H9 (cell line): Measurements from ENCODE around the gene PLSCR4. TPM values are rescaled to one million over a fixed set of nuclear protein-coding genes. Genes with fewer than 3 reads are reported as not detected.

Experiments
- DNase-seq: peaks from one replicate; pipeline ENCODE4 v3.0.0-alpha.2; 2017
- H2AFZ ChIP-seq: one replicate; pipeline ENCODE4 v1.6.1; 2013; ENCODE audit warnings: mild to moderate bottlenecking, low read length, control low read depth, moderate library complexity
- H2AK5ac ChIP-seq: 2 replicates; pipeline ENCODE4 v1.6.1; 2013; ENCODE audit warnings: low read length, control low read depth, mixed read lengths; ENCODE audit not compliant: insufficient read length
- H2BK120ac ChIP-seq: one replicate; pipeline ENCODE4 v1.6.1; 2013; ENCODE audit warnings: low read depth, mild to moderate bottlenecking, low read length, control low read depth, inconsistent platforms; ENCODE audit not compliant: poor library complexity, severe bottlenecking
- H2BK12ac ChIP-seq: 2 replicates; pipeline ENCODE4 v1.6.1; 2013; ENCODE audit warnings: low read length, control low read depth, mixed read lengths, low read depth; ENCODE audit not compliant: insufficient read length
- H2BK15ac ChIP-seq: 2 replicates; pipeline ENCODE4 v1.6.1; 2013; ENCODE audit warnings: low read depth, low read length, control low read depth
- H2BK20ac ChIP-seq: one replicate; pipeline ENCODE4 v1.6.1; 2013; ENCODE audit warnings: low read depth, mild to moderate bottlenecking, low read length, control low read depth, inconsistent platforms; ENCODE audit not compliant: poor library complexity, severe bottlenecking
- H2BK5ac ChIP-seq: 2 replicates; pipeline ENCODE4 v1.6.1; 2013; ENCODE audit warnings: low read length, control low read depth, mixed read lengths; ENCODE audit not compliant: insufficient read length
- H3K14ac ChIP-seq: 2 replicates; pipeline ENCODE4 v1.6.1; 2013; ENCODE audit warnings: low read length, control low read depth; ENCODE audit not compliant: insufficient read depth
- H3K18ac ChIP-seq: 2 replicates; pipeline ENCODE4 v1.6.1; 2013; ENCODE audit warnings: low read depth, mild to moderate bottlenecking, mixed read lengths, low read length, control low read depth; ENCODE audit not compliant: insufficient read length
- H3K23ac ChIP-seq: 2 replicates; pipeline ENCODE4 v1.6.1; 2013; ENCODE audit warnings: low read length, control low read depth, mixed read lengths, low read depth; ENCODE audit not compliant: insufficient read length
- H3K23me2 ChIP-seq: 2 replicates; pipeline ENCODE4 v1.6.1; 2013; ENCODE audit warnings: low read depth, mild to moderate bottlenecking, mixed read lengths, low read length, control low read depth; ENCODE audit not compliant: insufficient read length, poor library complexity, severe bottlenecking
- H3K27ac ChIP-seq: 2 replicates; pipeline ENCODE4 v1.5.1; 2013; ENCODE audit warnings: low read length, control low read depth, mixed read lengths, low read depth; ENCODE audit not compliant: insufficient read length
- H3K27me3 ChIP-seq: 2 replicates; pipeline ENCODE4 v1.6.1; 2013; ENCODE audit warnings: low read length, control low read depth, inconsistent platforms; ENCODE audit not compliant: insufficient read depth
- H3K4ac ChIP-seq: 2 replicates; pipeline ENCODE4 v1.6.1; 2013; ENCODE audit warnings: low read depth, mild to moderate bottlenecking, control low read depth, inconsistent platforms, low read length, moderate library complexity
- H3K4me1 ChIP-seq: 2 replicates; pipeline ENCODE4 v1.6.1; 2013; ENCODE audit warnings: low read length, control low read depth, inconsistent platforms; ENCODE audit not compliant: insufficient read depth
- H3K4me2 ChIP-seq: 2 replicates; pipeline ENCODE4 v1.6.1; 2013; ENCODE audit warnings: low read length, control low read depth, mixed read lengths; ENCODE audit not compliant: insufficient read length, insufficient read depth
- H3K56ac ChIP-seq: 2 replicates; pipeline ENCODE4 v1.6.1; 2013; ENCODE audit warnings: low read depth, mild to moderate bottlenecking, mixed read lengths, low read length, control low read depth; ENCODE audit not compliant: insufficient read length
- H3K79me1 ChIP-seq: 2 replicates; pipeline ENCODE4 v1.6.1; 2013; ENCODE audit warnings: low read depth, mild to moderate bottlenecking, moderate library complexity, low read length, control low read depth, inconsistent platforms; ENCODE audit not compliant: insufficient read depth, poor library complexity, severe bottlenecking
- H3K79me2 ChIP-seq: 2 replicates; pipeline ENCODE4 v1.6.1; 2013; ENCODE audit warnings: low read length, control low read depth, inconsistent platforms; ENCODE audit not compliant: insufficient read depth
- H3K9ac ChIP-seq: 2 replicates; pipeline ENCODE4 v1.6.1; 2013; ENCODE audit warnings: low read length, control low read depth, mixed read lengths; ENCODE audit not compliant: insufficient read length; ENCODE audit errors: extremely low read depth
- H3K9me3 ChIP-seq: one replicate; pipeline ENCODE4 v1.6.1; 2013; ENCODE audit warnings: low read depth, low read length, inconsistent platforms; ENCODE audit not compliant: control insufficient read depth
- H3T11ph ChIP-seq: one replicate; pipeline ENCODE4 v1.6.1; 2013; ENCODE audit warnings: mild to moderate bottlenecking, low read length, control low read depth, inconsistent platforms
- H4K20me1 ChIP-seq: one replicate; pipeline ENCODE4 v1.6.1; 2013; ENCODE audit not compliant: control insufficient read depth, insufficient read length, insufficient read depth
- H4K5ac ChIP-seq: 2 replicates; pipeline ENCODE4 v1.6.1; 2013; ENCODE audit warnings: low read depth, mild to moderate bottlenecking, mixed read lengths, low read length, control low read depth; ENCODE audit not compliant: insufficient read length
- H4K8ac ChIP-seq: replicated peaks from 2 replicates; pipeline ENCODE4 v1.6.1; 2013; ENCODE audit warnings: low read length, control low read depth, mixed read lengths, low read depth; ENCODE audit not compliant: insufficient read length
- H4K91ac ChIP-seq: 2 replicates; pipeline ENCODE4 v1.6.1; 2013; ENCODE audit warnings: low read depth, mild to moderate bottlenecking, moderate library complexity, mixed read lengths, low read length, control low read depth; ENCODE audit not compliant: insufficient read length
- H3K27ac Mint-ChIP-seq, 3 experiments: 2 replicates in 2 of 3; 3 replicates in 1 of 3; pipeline ENCODE4 v1.8.0; 2020 to 2021; ENCODE audit warnings: mixed read lengths in 3 of 3, mild to moderate bottlenecking in 1 of 3, moderate library complexity in 1 of 3
- H3K27me3 Mint-ChIP-seq: 2 replicates; pipeline ENCODE4 v1.8.0; 2021; ENCODE audit warnings: low read depth, mild to moderate bottlenecking, moderate library complexity, mixed read lengths
- H3K36me3 Mint-ChIP-seq, 3 experiments: 2 replicates in 2 of 3; 3 replicates in 1 of 3; pipeline ENCODE4 v1.8.0; 2020 to 2021; ENCODE audit warnings: low read depth in 3 of 3, mixed read lengths in 3 of 3; ENCODE audit not compliant: insufficient read depth in 1 of 3
- H3K4me1 Mint-ChIP-seq, 2 experiments: 2 replicates each; pipeline ENCODE4 v1.8.0; 2020; ENCODE audit warnings: mixed read lengths in 2 of 2
- H3K4me3 Mint-ChIP-seq, 2 experiments: 2 replicates in 1 of 2; 3 replicates in 1 of 2; pipeline ENCODE4 v1.8.0; 2020 to 2021; ENCODE audit warnings: mild to moderate bottlenecking in 2 of 2, mixed read lengths in 2 of 2, moderate library complexity in 1 of 2
- H3K9me3 Mint-ChIP-seq, 2 experiments: 2 replicates in 1 of 2; 3 replicates in 1 of 2; pipeline ENCODE4 v1.8.0; 2020; ENCODE audit warnings: mild to moderate bottlenecking in 2 of 2, mixed read lengths in 2 of 2, moderate library complexity in 1 of 2
- CTCF ChIP-seq: fragments of 200-600 bp; sonication (generic); conservative IDR thresholded peaks from 3 replicates; pipeline ENCODE4 v1.8.0; 2021; ENCODE audit warnings: antibody characterized with exemption, mild to moderate bottlenecking
- WGBS: extraction: QIAGEN DNeasy Blood & Tissue Kit; methylation state at CpG from one replicate; pipeline ENCODE4 v1.1.7; 2013; ENCODE audit warnings: missing lambda C conversion rate, low lambda C conversion rate, mixed read lengths; ENCODE audit not compliant: insufficient read length; ENCODE audit errors: extremely low coverage; 5-methylcytosine and 5-hydroxymethylcytosine counted together
- total RNA-seq: library from RNA; stranded (reverse); gene quantifications from 2 replicates; pipeline ENCODE4 v1.2.1, GENCODE V29; 2021

Gene PLSCR4
- total RNA-seq, 1 experiment from 2014 or later = 1.2 TPM

- no peaks in the 10 kb centered on the region for H3K9me3 Mint-ChIP-seq
- H3K9ac ChIP-seq = no peak overlapping the region
- H3K36me3 Mint-ChIP-seq = no peaks in the 10 kb centered on the region; a peak in 1 of 7 replicates
- no peaks in the 10 kb centered on the region for H3K79me1 ChIP-seq
- no peak overlapping the region for H3K56ac ChIP-seq
- no peak overlapping the region for H3K4me2 ChIP-seq
- H3K27ac Mint-ChIP-seq = no peak overlapping the region; a peak in 1 of 7 replicates
- H3T11ph ChIP-seq = no peak overlapping the region
- no peaks in the 10 kb centered on the region for H4K20me1 ChIP-seq
- no peak overlapping the region for H2BK5ac ChIP-seq
- TF ChIP-seq CTCF = no peak
- no peak overlapping the region for H2BK12ac ChIP-seq
- H3K14ac ChIP-seq = no peak overlapping the region
- H3K23me2 ChIP-seq = no peaks in the 10 kb centered on the region
- no peak overlapping the region for H2BK15ac ChIP-seq
- no peak overlapping the region for H3K23ac ChIP-seq
- H2BK120ac ChIP-seq = no peak overlapping the region
- H3K4ac ChIP-seq = no peak overlapping the region
- no CpG with 5 or more reads among the region's 3 CpGs for WGBS
- no peak overlapping the region for H3K18ac ChIP-seq
- H3K4me3 Mint-ChIP-seq = no peak overlapping the region
- no peaks in the 10 kb centered on the region for H3K9me3 ChIP-seq
- no peak overlapping the region for H2AK5ac ChIP-seq
- H3K4me1 Mint-ChIP-seq = peaks cover 6 to 9% of the 10 kb centered on the region in 2 experiments; a peak in 3 of 4 replicates
- H4K8ac ChIP-seq = no peak overlapping the region
- no peak overlapping the region for H3K27ac ChIP-seq
- H3K4me1 ChIP-seq = peaks cover 2% of the 10 kb centered on the region; the same call in 1 of the 2 replicates
- no peak overlapping the region for H4K5ac ChIP-seq
- no peaks in the 10 kb centered on the region for H3K27me3 Mint-ChIP-seq
- DNase-seq = no peak
- H3K79me2 ChIP-seq = no peaks in the 10 kb centered on the region
- H2BK20ac ChIP-seq = no peak overlapping the region
- H4K91ac ChIP-seq = no peak overlapping the region
- H2AFZ ChIP-seq = no peak overlapping the region
- no peaks in the 10 kb centered on the region for H3K27me3 ChIP-seq
Observed at GRCh38 chr3:146275476-146275875, 24.6 kb upstream of the PLSCR4 start.
